H1 (cell line): ENCODE data around the gene PRKN. TPM values are rescaled to one million over a fixed set of nuclear protein-coding genes. Genes with fewer than 3 reads are reported as not detected.
A peak's percentile ranks its signal among the peaks of the same experiment; 100 is the strongest.

Source experiments
- CTCF ChIA-PET: fragments of 300-600 bp; sonication (Branson Sonifier 250); formaldehyde crosslinking; loops from one replicate; lab custom pipeline; 2021; ENCODE audit not compliant: partially characterized antibody; lab: Charles Lee
- POLR2A ChIA-PET: fragments of 300-600 bp; sonication (Branson Sonifier 250); formaldehyde crosslinking; loops from one replicate; lab custom pipeline; 2021; ENCODE audit warnings: inconsistent platforms; ENCODE audit not compliant: partially characterized antibody; lab: Charles Lee
- DNase-seq, 2 experiments: peaks; one replicate each; pipeline versions ENCODE4 v3.0.0 to v3.0.0-alpha.2; 2010 to 2022; ENCODE audit warnings: low spot score in 2 of 2, low read depth in 1 of 2, mixed read lengths in 1 of 2
- FAIRE-seq: peaks from 2 replicates; lab custom pipeline; 2011; peaks lifted over from hg19 to GRCh38; lab: Jason Lieb, UNC
- H2AFZ ChIP-seq: 2 replicates; pipeline ENCODE4 v1.8.1; 2012; ENCODE audit warnings: low read length, inconsistent platforms
- H2AK5ac ChIP-seq: 2 replicates; pipeline ENCODE4 v1.6.1; 2013; ENCODE audit warnings: low read depth, low read length
- H2BK120ac ChIP-seq: replicated peaks from 2 replicates; pipeline ENCODE3; 2013; ENCODE audit warnings: low read depth, low read length, inconsistent platforms
- H2BK12ac ChIP-seq: 2 replicates; pipeline ENCODE4 v1.6.1; 2013; ENCODE audit warnings: low read depth, low read length
- H2BK15ac ChIP-seq: 2 replicates; pipeline ENCODE4 v1.6.1; 2013; ENCODE audit warnings: low read length
- H2BK20ac ChIP-seq: 2 replicates; pipeline ENCODE4 v1.6.1; 2013; ENCODE audit warnings: low read length
- H2BK5ac ChIP-seq: 2 replicates; pipeline ENCODE4 v1.6.1; 2013; ENCODE audit warnings: low read depth, low read length
- H3K14ac ChIP-seq: 2 replicates; pipeline ENCODE4 v1.6.1; 2013; ENCODE audit warnings: inconsistent platforms; ENCODE audit not compliant: insufficient read length
- H3K18ac ChIP-seq: 2 replicates; pipeline ENCODE4 v1.6.1; 2013; ENCODE audit warnings: low read length; ENCODE audit errors: extremely low read depth
- H3K23ac ChIP-seq: 2 replicates; pipeline ENCODE4 v1.6.1; 2013; ENCODE audit warnings: inconsistent platforms; ENCODE audit not compliant: insufficient read length
- H3K23me2 ChIP-seq: 2 replicates; pipeline ENCODE4 v1.6.1; 2013; ENCODE audit warnings: low read depth, low read length
- H3K27ac ChIP-seq: 2 replicates; pipeline ENCODE4 v1.6.1; 2011; ENCODE audit warnings: low read depth, low read length, inconsistent platforms
- H3K27me3 ChIP-seq, 4 experiments: replicated peaks in 1 of 4; 1 replicate in 1 of 4; 2 replicates in 3 of 4; pipeline versions ENCODE4 v1.6.1 to v1.8.1; 2011 to 2013; ENCODE audit warnings: low read length in 3 of 4, mild to moderate bottlenecking in 3 of 4, inconsistent platforms in 2 of 4, mixed read lengths in 2 of 4, moderate library complexity in 1 of 4; ENCODE audit not compliant: control insufficient read depth in 3 of 4, insufficient read depth in 3 of 4; ENCODE audit errors: extremely low read depth in 1 of 4
- H3K36me3 ChIP-seq, 4 experiments: 2 replicates each; pipeline versions ENCODE4 v1.6.1 to v1.8.1; 2011 to 2013; ENCODE audit warnings: mild to moderate bottlenecking in 4 of 4, low read length in 3 of 4, moderate library complexity in 2 of 4, control low read depth in 1 of 4, inconsistent platforms in 1 of 4; ENCODE audit not compliant: insufficient read depth in 4 of 4, control insufficient read depth in 2 of 4
- H3K4ac ChIP-seq: replicated peaks from 2 replicates; pipeline ENCODE3; 2013; ENCODE audit warnings: low read length, low read depth, mixed read lengths, inconsistent platforms; ENCODE audit not compliant: insufficient read length
- H3K4me1 ChIP-seq, 4 experiments: replicated peaks in 1 of 4; 1 replicate in 1 of 4; 2 replicates in 3 of 4; pipeline versions ENCODE4 v1.6.1 to v1.8.1; 2011 to 2013; ENCODE audit warnings: low read length in 3 of 4, inconsistent platforms in 2 of 4, mixed read lengths in 1 of 4; ENCODE audit not compliant: insufficient read depth in 4 of 4, control insufficient read depth in 3 of 4
- H3K4me2 ChIP-seq, 2 experiments: 2 replicates each; pipeline versions ENCODE4 v1.6.1 to v1.8.1; 2011 to 2013; ENCODE audit warnings: low read depth in 2 of 2, low read length in 2 of 2, control low read depth in 1 of 2, inconsistent platforms in 1 of 2, mild to moderate bottlenecking in 1 of 2; ENCODE audit not compliant: insufficient read depth in 1 of 2
- H3K4me3 ChIP-seq, 4 experiments: fragments of 200-600, 300-600 bp in 1 of 4; sonication (generic), shearing (Covaris generic), sonication (Bioruptor Twin) in 1 of 4; 2 replicates each; pipeline versions ENCODE4 v1.5.1 to v1.8.1; 2011 to 2016; ENCODE audit warnings: low read length in 4 of 4, low read depth in 3 of 4, control low read depth in 2 of 4, inconsistent platforms in 2 of 4, mild to moderate bottlenecking in 2 of 4, mixed read lengths in 1 of 4, moderate library complexity in 1 of 4; ENCODE audit not compliant: insufficient read depth in 2 of 4; ENCODE audit errors: extremely low read depth in 1 of 4
- H3K56ac ChIP-seq: replicated peaks from 2 replicates; pipeline ENCODE3; 2013; ENCODE audit warnings: low read depth, mild to moderate bottlenecking, mixed read lengths, low read length, inconsistent platforms; ENCODE audit not compliant: insufficient read length
- H3K79me1 ChIP-seq: 2 replicates; pipeline ENCODE4 v1.6.1; 2013; ENCODE audit warnings: low read depth, low read length, control low read depth
- H3K79me2 ChIP-seq, 2 experiments: 2 replicates each; pipeline versions ENCODE4 v1.6.1 to v1.8.1; 2012 to 2013; ENCODE audit warnings: low read length in 2 of 2, mild to moderate bottlenecking in 2 of 2, inconsistent platforms in 1 of 2; ENCODE audit not compliant: insufficient read depth in 2 of 2, control insufficient read depth in 1 of 2
- H3K9ac ChIP-seq, 4 experiments: replicated peaks in 1 of 4; 1 replicate in 1 of 4; 2 replicates in 3 of 4; pipeline versions ENCODE4 v1.6.1 to v1.8.1; 2011 to 2013; ENCODE audit warnings: low read depth in 3 of 4, low read length in 3 of 4, control low read depth in 2 of 4, mild to moderate bottlenecking in 2 of 4, moderate library complexity in 2 of 4, inconsistent platforms in 1 of 4; ENCODE audit errors: extremely low read depth in 1 of 4
- H3K9me3 ChIP-seq, 2 experiments: 2 replicates each; pipeline versions ENCODE4 v1.6.1 to v1.8.1; 2012 to 2013; ENCODE audit warnings: mild to moderate bottlenecking in 2 of 2, moderate library complexity in 2 of 2, control low read depth in 1 of 2, inconsistent platforms in 1 of 2, low read depth in 1 of 2, low read length in 1 of 2, mixed read lengths in 1 of 2; ENCODE audit not compliant: insufficient read depth in 2 of 2
- H4K20me1 ChIP-seq, 2 experiments: replicated peaks in 1 of 2; 2 replicates each; pipeline versions ENCODE3 to v1.8.1; 2011 to 2013; ENCODE audit warnings: inconsistent platforms in 2 of 2, low read length in 2 of 2, mild to moderate bottlenecking in 1 of 2; ENCODE audit not compliant: insufficient read depth in 2 of 2, control insufficient read depth in 1 of 2
- H4K5ac ChIP-seq: 2 replicates; pipeline ENCODE4 v1.6.1; 2013; ENCODE audit warnings: low read length, low read depth, mixed read lengths, inconsistent platforms; ENCODE audit not compliant: insufficient read length
- H4K8ac ChIP-seq: 2 replicates; pipeline ENCODE4 v1.8.0; 2013; ENCODE audit warnings: mild to moderate bottlenecking, moderate library complexity, low read length, inconsistent platforms; ENCODE audit not compliant: insufficient read depth; ENCODE audit errors: extremely low read depth
- H4K91ac ChIP-seq: replicated peaks from 2 replicates; pipeline ENCODE3; 2013; ENCODE audit warnings: low read length, mixed read lengths, inconsistent platforms; ENCODE audit not compliant: insufficient read length
- CBX5 ChIP-seq: fragments of 300-800, 300-1000 bp; sonication (generic); IDR thresholded peaks from 2 replicates; pipeline ENCODE4 v1.7.1; 2016; ENCODE audit warnings: antibody characterized with exemption, low read length, low read depth
- CEBPB ChIP-seq: IDR thresholded peaks from 2 replicates; pipeline ENCODE4 v1.6.1; 2012; ENCODE audit warnings: low read depth, low read length
- JUN ChIP-seq: IDR thresholded peaks from 2 replicates; pipeline ENCODE4 v1.6.1; 2011; ENCODE audit warnings: low read depth, mild to moderate bottlenecking, improper control_type of control experiment, low read length
- KDM1A ChIP-seq: fragments of 200-600, 300-600 bp; sonication (generic); IDR thresholded peaks from 2 replicates; pipeline ENCODE4 v1.7.1; 2016; ENCODE audit warnings: mild to moderate bottlenecking, low read length, borderline replicate concordance
- KDM4A ChIP-seq: IDR thresholded peaks from one replicate; pipeline ENCODE4 v1.7.1; 2012; ENCODE audit warnings: low read depth, mild to moderate bottlenecking, moderate library complexity, low read length, inconsistent platforms; ENCODE audit not compliant: severe bottlenecking
- PHF8 ChIP-seq: fragments of 200-600 bp; sonication (generic); conservative IDR thresholded peaks from 2 replicates; pipeline ENCODE4 v1.7.1; 2012; ENCODE audit warnings: low read depth, mild to moderate bottlenecking, inconsistent platforms, low read length, moderate library complexity
- RFX5 ChIP-seq: IDR thresholded peaks from 2 replicates; pipeline ENCODE4 v1.6.1; 2011; ENCODE audit warnings: low read depth, low read length, improper control_type of control experiment, borderline replicate concordance
- RNF2 ChIP-seq: fragments of 200-900, 300-1000 bp; sonication (generic); IDR thresholded peaks from 2 replicates; pipeline ENCODE4 v1.7.1; 2016; ENCODE audit warnings: borderline replicate concordance, low read depth, mild to moderate bottlenecking, antibody characterized with exemption, low read length; ENCODE audit not compliant: poor library complexity, severe bottlenecking; ENCODE audit errors: missing control alignments
- SAP30 ChIP-seq: fragments of 300-600 bp; sonication (generic); IDR thresholded peaks from 2 replicates; pipeline ENCODE4 v1.7.1; 2012; ENCODE audit warnings: low read length, moderate library complexity, mild to moderate bottlenecking, inconsistent platforms; ENCODE audit not compliant: insufficient read depth, insufficient replicate concordance
- SIRT6 ChIP-seq: IDR thresholded peaks from one replicate; pipeline ENCODE4 v1.7.1; 2012; ENCODE audit warnings: low read length, inconsistent platforms
- SIX5 ChIP-seq: IDR thresholded peaks from 2 replicates; pipeline ENCODE4 v1.6.1; 2011; ENCODE audit warnings: mild to moderate bottlenecking, low read depth, low read length
- TAF7 ChIP-seq: optimal IDR thresholded peaks from 2 replicates; pipeline ENCODE3; 2011; ENCODE audit warnings: low read depth, mild to moderate bottlenecking, inconsistent platforms, low read length, moderate library complexity, borderline replicate concordance
- WGBS, 2 experiments: shearing (Covaris generic) in 1 of 2; methylation state at CpG; one replicate each; pipeline versions ENCODE4 v1.1.6 to v1.1.7; 2013 to 2015; ENCODE audit warnings: low lambda C conversion rate in 2 of 2, mixed read lengths in 2 of 2, inconsistent platforms in 1 of 2, low coverage in 1 of 2, missing lambda C conversion rate in 1 of 2; ENCODE audit not compliant: insufficient replicate concordance in 2 of 2, insufficient coverage in 1 of 2, insufficient read length in 1 of 2; ENCODE audit errors: extremely low coverage in 1 of 2, missing lambda C conversion rate in 1 of 2; 5-methylcytosine and 5-hydroxymethylcytosine counted together
- polyA plus RNA-seq, 7 experiments: library from polyadenylated mRNA; depleted of rRNA in 3 of 7; stranded (reverse) in 5 of 7; unstranded in 2 of 7; fragments of >200 nt in 5 of 7; fragments of 200-250 nt in 2 of 7; gene quantifications; 1 replicate in 5 of 7; 2 replicates in 1 of 7; 4 replicates in 1 of 7; pipeline versions ENCODE4 v1.2.1 to v1.2.3, GENCODE V29; 2011 to 2013; ENCODE audit warnings: missing spikeins in 2 of 7, mixed read lengths in 2 of 7
- total RNA-seq: library from RNA; stranded (reverse); fragmentation: NEBNext Ultra II Directional; extraction: Animal tissue kit (Norgen Biotek cat#: 25700); gene quantifications from 2 replicates; pipeline ENCODE4 v1.2.1, GENCODE V29; 2021
- TF ChIP-seq, protein P1 (sequence below): IDR thresholded peaks from 2 replicates; pipeline ENCODE4 v1.6.1; 2011; ENCODE audit warnings: low read length, improper control_type of control experiment

PRKN gene
- total and polyA plus RNA-seq, 2 of the 8 experiments (the other 6 are each of a cell fraction or from before 2014, with no cell fraction given): 0.13 to 0.29 TPM

DNA sequence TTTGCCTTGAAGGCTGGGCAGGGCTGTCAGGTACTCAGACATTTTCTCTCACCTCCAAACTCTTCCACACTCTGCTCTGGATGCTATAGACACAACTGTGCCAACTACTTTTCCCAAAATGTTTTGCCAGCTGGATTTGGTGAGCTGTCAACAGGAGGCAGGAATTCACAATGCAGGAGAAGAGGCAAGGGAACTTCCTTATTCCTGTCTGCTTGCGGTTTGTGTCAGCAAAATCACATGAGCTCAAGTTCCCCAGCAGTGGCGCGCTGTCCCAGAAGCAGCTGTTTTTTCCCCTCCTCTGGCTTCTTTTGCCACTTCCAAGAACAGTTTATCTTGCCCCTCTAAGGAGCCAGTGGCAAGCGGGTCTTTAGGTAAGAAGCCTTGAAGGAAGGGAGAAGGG is 608.2 kb downstream of the PRKN start:
- no peak overlapping the region for H2BK5ac ChIP-seq
- no peak for FAIRE-seq
- H2BK12ac ChIP-seq: no peak overlapping the region
- no peaks in the 10 kb centered on the region for H3K79me2 ChIP-seq
- H3K4me1 ChIP-seq: no peaks in the 10 kb centered on the region
- no peak overlapping the region for H2BK120ac ChIP-seq
- no peak overlapping the region for H3K18ac ChIP-seq
- no peak overlapping the region for H2BK15ac ChIP-seq
- no peak overlapping the region for H3K9ac ChIP-seq
- no peaks in the 10 kb centered on the region for H3K36me3 ChIP-seq
- H3K4ac ChIP-seq: no peak overlapping the region
- 85% methylated on average over 4 of the region's 4 CpGs; no CpG with 5 or more reads in 1 of the 2 experiments for WGBS, 2 experiments
- H3K56ac ChIP-seq: no peak overlapping the region
- POLR2A ChIA-PET: no interaction called here
- no peak overlapping the region for H4K5ac ChIP-seq
- no peak overlapping the region for H2BK20ac ChIP-seq
- H2AFZ ChIP-seq: peak overlapping the region; percentile 33; the same call in 1 of the 2 replicates
- H3K9me3 ChIP-seq: no peaks in the 10 kb centered on the region
- no peak overlapping the region for H3K27ac ChIP-seq
- H3K79me1 ChIP-seq: no peaks in the 10 kb centered on the region
- TF ChIP-seq PHF8 (no peak), SIX5 (no peak), CEBPB (no peak), JUN (no peak), RNF2 (no peak), SAP30 (no peak), SIRT6 (no peak), CBX5 (no peak), RFX5 (no peak), KDM1A (no peak), TAF7 (no peak), KDM4A (no peak)
- TF ChIP-seq, protein P1, sequence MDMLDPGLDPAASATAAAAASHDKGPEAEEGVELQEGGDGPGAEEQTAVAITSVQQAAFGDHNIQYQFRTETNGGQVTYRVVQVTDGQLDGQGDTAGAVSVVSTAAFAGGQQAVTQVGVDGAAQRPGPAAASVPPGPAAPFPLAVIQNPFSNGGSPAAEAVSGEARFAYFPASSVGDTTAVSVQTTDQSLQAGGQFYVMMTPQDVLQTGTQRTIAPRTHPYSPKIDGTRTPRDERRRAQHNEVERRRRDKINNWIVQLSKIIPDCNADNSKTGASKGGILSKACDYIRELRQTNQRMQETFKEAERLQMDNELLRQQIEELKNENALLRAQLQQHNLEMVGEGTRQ: no peak
- TF ChIP-seq, all 59 proteins: peak for 0
- H4K8ac ChIP-seq: no peak overlapping the region; the same call in 1 of the 2 replicates
- H3K4me2 ChIP-seq: no peak overlapping the region
- no peaks in the 10 kb centered on the region for H3K23me2 ChIP-seq
- no peak overlapping the region for H3K4me3 ChIP-seq
- no peak overlapping the region for H2AK5ac ChIP-seq
- no peak for DNase-seq
- no peak overlapping the region for H4K91ac ChIP-seq
- H3K27me3 ChIP-seq: no peaks in the 10 kb centered on the region
- no peaks in the 10 kb centered on the region for H4K20me1 ChIP-seq
- H3K14ac ChIP-seq: no peak overlapping the region
- H3K23ac ChIP-seq: no peak overlapping the region
- CTCF ChIA-PET: interaction anchor here (0.5 to 1.2 kb wide), 4 partner anchors 10 to 690 kb away, joined by 3 to 5 read pairs (median 4); no protein-coding TSS in a partner anchor
